ENCODE measurements around the gene DNAJC1.
A peak's percentile ranks its signal among the peaks of the same experiment; 100 is the strongest.

The DNAJC1 gene

GRCh38 chr10:21991785-21992184, 11.7 kb downstream of the DNAJC1 start:
- H3K27ac Mint-ChIP-seq, result no peak overlapping the region

GRCh38 chr10:21990449-21990848, 13.1 kb downstream of the DNAJC1 start:
- Mint-ChIP-seq H3K9me3 (no peaks in the 10 kb centered on the region), H3K4me1 (ENCODE audit: low read depth) (no peaks in the 10 kb centered on the region), H3K27me3 (ENCODE audit: low read depth) (no peaks in the 10 kb centered on the region), H3K27ac (no peak overlapping the region), H3K4me3 (no peak overlapping the region), H3K36me3 (ENCODE audit: low read depth) (no peaks in the 10 kb centered on the region)
- DNase-seq (ENCODE audit: low spot score), result no peak

More at GRCh38 chr10:21991785-21992184, 11.7 kb downstream of the DNAJC1 start:
- H3K9me3 Mint-ChIP-seq, result no peaks in the 10 kb centered on the region
- no peaks in the 10 kb centered on the region for H3K36me3 Mint-ChIP-seq (ENCODE audit: low read depth)
- H3K4me3 Mint-ChIP-seq, result no peak overlapping the region
- no peak for DNase-seq (ENCODE audit: low spot score)
- H3K4me1 Mint-ChIP-seq (ENCODE audit: low read depth), result peaks cover 3% of the 10 kb centered on the region
- H3K27me3 Mint-ChIP-seq (ENCODE audit: low read depth), result no peaks in the 10 kb centered on the region

- DNase-seq (ENCODE audit: low spot score), result peak; percentile 11
- Mint-ChIP-seq H3K36me3 (ENCODE audit: low read depth) (no peaks in the 10 kb centered on the region), H3K9me3 (no peaks in the 10 kb centered on the region), H3K27me3 (ENCODE audit: low read depth) (no peaks in the 10 kb centered on the region), H3K4me1 (ENCODE audit: low read depth) (no peaks in the 10 kb centered on the region), H3K4me3 (no peak overlapping the region), H3K27ac (no peak overlapping the region)
Observed at GRCh38 chr10:21989453-21990154, 13.9 kb downstream of the DNAJC1 start.

- Mint-ChIP-seq H3K4me1 (ENCODE audit: low read depth) (no peaks in the 10 kb centered on the region), H3K27me3 (ENCODE audit: low read depth) (no peaks in the 10 kb centered on the region), H3K9me3 (no peaks in the 10 kb centered on the region), H3K4me3 (no peak overlapping the region), H3K27ac (no peak overlapping the region), H3K36me3 (ENCODE audit: low read depth) (no peaks in the 10 kb centered on the region)
- no peak for DNase-seq (ENCODE audit: low spot score)
Observed at GRCh38 chr10:21985541-21985940, 18.0 kb downstream of the DNAJC1 start.

GRCh38 chr10:21981118-21981517, 22.4 kb downstream of the DNAJC1 start:
- no peak overlapping the region for H3K27ac Mint-ChIP-seq
- no peaks in the 10 kb centered on the region for H3K27me3 Mint-ChIP-seq (ENCODE audit: low read depth)
- H3K4me1 Mint-ChIP-seq (ENCODE audit: low read depth), result peaks cover 11% of the 10 kb centered on the region
- no peaks in the 10 kb centered on the region for H3K9me3 Mint-ChIP-seq
- no peak overlapping the region for H3K4me3 Mint-ChIP-seq
- no peaks in the 10 kb centered on the region for H3K36me3 Mint-ChIP-seq (ENCODE audit: low read depth)
- no peak for DNase-seq (ENCODE audit: low spot score)

GRCh38 chr10:21980691-21981090, 22.8 kb downstream of the DNAJC1 start:
- peaks cover 11% of the 10 kb centered on the region for H3K4me1 Mint-ChIP-seq (ENCODE audit: low read depth)
- no peaks in the 10 kb centered on the region for H3K27me3 Mint-ChIP-seq (ENCODE audit: low read depth)
- H3K36me3 Mint-ChIP-seq (ENCODE audit: low read depth), result no peaks in the 10 kb centered on the region
- no peak overlapping the region for H3K27ac Mint-ChIP-seq
- H3K4me3 Mint-ChIP-seq, result no peak overlapping the region
- no peak for DNase-seq (ENCODE audit: low spot score)
- no peaks in the 10 kb centered on the region for H3K9me3 Mint-ChIP-seq

- no peak overlapping the region for H3K27ac Mint-ChIP-seq
- H3K36me3 Mint-ChIP-seq (ENCODE audit: low read depth), result no peaks in the 10 kb centered on the region
- DNase-seq (ENCODE audit: low spot score), result no peak
- peaks cover 11% of the 10 kb centered on the region for H3K4me1 Mint-ChIP-seq (ENCODE audit: low read depth)
- no peaks in the 10 kb centered on the region for H3K27me3 Mint-ChIP-seq (ENCODE audit: low read depth)
- no peaks in the 10 kb centered on the region for H3K9me3 Mint-ChIP-seq
- no peak overlapping the region for H3K4me3 Mint-ChIP-seq
Observed at GRCh38 chr10:21978191-21978862, 25.2 kb downstream of the DNAJC1 start.

GRCh38 chr10:21976739-21977138, 26.8 kb downstream of the DNAJC1 start:
- Mint-ChIP-seq H3K27ac (no peak overlapping the region), H3K4me1 (ENCODE audit: low read depth) (peaks cover 14% of the 10 kb centered on the region), H3K27me3 (ENCODE audit: low read depth) (no peaks in the 10 kb centered on the region), H3K4me3 (no peak overlapping the region), H3K36me3 (ENCODE audit: low read depth) (no peaks in the 10 kb centered on the region), H3K9me3 (no peaks in the 10 kb centered on the region)
- DNase-seq (ENCODE audit: low spot score), result no peak

- Mint-ChIP-seq H3K27ac (no peak overlapping the region), H3K9me3 (no peaks in the 10 kb centered on the region), H3K36me3 (ENCODE audit: low read depth) (no peaks in the 10 kb centered on the region), H3K4me3 (no peak overlapping the region), H3K27me3 (ENCODE audit: low read depth) (no peaks in the 10 kb centered on the region), H3K4me1 (ENCODE audit: low read depth) (peaks cover 14% of the 10 kb centered on the region)
- DNase-seq (ENCODE audit: low spot score), result no peak
Observed at GRCh38 chr10:21976280-21976679, 27.2 kb downstream of the DNAJC1 start.

- Mint-ChIP-seq H3K36me3 (ENCODE audit: low read depth) (no peaks in the 10 kb centered on the region), H3K9me3 (no peaks in the 10 kb centered on the region), H3K27ac (no peak overlapping the region), H3K4me3 (no peak overlapping the region), H3K4me1 (ENCODE audit: low read depth) (peaks cover 14% of the 10 kb centered on the region), H3K27me3 (ENCODE audit: low read depth) (no peaks in the 10 kb centered on the region)
- DNase-seq (ENCODE audit: low spot score), result no peak
Observed at GRCh38 chr10:21975378-21975990, 28.0 kb downstream of the DNAJC1 start.

- H3K4me1 Mint-ChIP-seq (ENCODE audit: low read depth), result peaks cover 2% of the 10 kb centered on the region
- no peaks in the 10 kb centered on the region for H3K36me3 Mint-ChIP-seq (ENCODE audit: low read depth)
- no peaks in the 10 kb centered on the region for H3K27me3 Mint-ChIP-seq (ENCODE audit: low read depth)
- H3K9me3 Mint-ChIP-seq, result no peaks in the 10 kb centered on the region
- no peak overlapping the region for H3K4me3 Mint-ChIP-seq
- no peak overlapping the region for H3K27ac Mint-ChIP-seq
- no peak for DNase-seq (ENCODE audit: low spot score)
Observed at GRCh38 chr10:21972584-21972983, 30.9 kb downstream of the DNAJC1 start.

- DNase-seq (ENCODE audit: low spot score), result no peak
- Mint-ChIP-seq H3K36me3 (ENCODE audit: low read depth) (no peaks in the 10 kb centered on the region), H3K27me3 (ENCODE audit: low read depth) (no peaks in the 10 kb centered on the region), H3K9me3 (peaks cover 11% of the 10 kb centered on the region), H3K4me1 (ENCODE audit: low read depth) (peaks cover 2% of the 10 kb centered on the region), H3K4me3 (no peak overlapping the region), H3K27ac (no peak overlapping the region)
Observed at GRCh38 chr10:21969326-21970287, 33.9 kb downstream of the DNAJC1 start.

- Mint-ChIP-seq H3K36me3 (ENCODE audit: low read depth) (no peaks in the 10 kb centered on the region), H3K27me3 (ENCODE audit: low read depth) (no peaks in the 10 kb centered on the region), H3K4me1 (ENCODE audit: low read depth) (no peaks in the 10 kb centered on the region), H3K27ac (no peak overlapping the region), H3K4me3 (no peak overlapping the region), H3K9me3 (peaks cover 13% of the 10 kb centered on the region)
- no peak for DNase-seq (ENCODE audit: low spot score)
Observed at GRCh38 chr10:21964983-21965665, 38.4 kb downstream of the DNAJC1 start.
